ENCODE results near the gene NRIP1. TPM values are rescaled to one million over a fixed set of nuclear protein-coding genes. Genes with fewer than 3 reads are reported as not detected.
"Not testable (repeated sequence)": the region's sequence is repeated elsewhere in the genome, so short reads cannot be mapped to it uniquely, and the experiment has no call there.

Gene NRIP1
- total and polyA plus RNA-seq, 2 donors, result 22.5 to 46.7 TPM

DNA sequence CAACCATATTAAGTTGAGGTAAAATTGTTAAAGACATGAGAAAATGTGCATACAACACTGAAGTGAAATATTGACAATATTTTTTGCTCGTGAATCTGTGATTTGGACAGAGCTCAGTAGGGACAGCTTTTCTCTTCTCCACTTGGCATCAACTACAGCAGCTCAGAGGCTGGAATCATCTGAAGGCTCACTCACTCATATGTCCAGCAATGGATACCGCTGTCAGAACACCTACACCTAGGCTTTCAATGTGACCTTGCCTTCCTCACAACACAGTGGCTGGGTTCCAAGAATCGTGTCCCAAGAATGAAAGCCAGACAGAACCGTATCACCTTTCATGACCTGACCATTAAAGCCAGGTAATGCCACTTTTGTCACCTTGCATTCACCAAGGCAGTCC, 115.2 kb downstream of the NRIP1 start:
- DNase-seq (ENCODE audit: low read depth in 6 of 9, low spot score in 9 of 9), result no peak
- WGBS, result 98% methylated on average over 4 of the region's 4 CpGs
- H3K27ac ChIP-seq (ENCODE audit: low read depth in 1 of 2, low read length in 1 of 2), result no peak overlapping the region
- H3K27me3 ChIP-seq (ENCODE audit: control insufficient read depth in 2 of 2, insufficient read depth in 1 of 2, low read length in 1 of 2), result no peaks in the 10 kb centered on the region
- H3K36me3 ChIP-seq (ENCODE audit: control insufficient read depth in 2 of 2, insufficient read depth in 2 of 2, low read length in 1 of 2), result no peaks in the 10 kb centered on the region
- no peak overlapping the region for H3K4me3 ChIP-seq (ENCODE audit: low read length in 2 of 2)
- no peaks in the 10 kb centered on the region for H3K9me3 ChIP-seq (ENCODE audit: control insufficient read depth in 2 of 2, insufficient read depth in 1 of 2, low read length in 1 of 2)
- no peaks in the 10 kb centered on the region for H3K4me1 ChIP-seq (ENCODE audit: control insufficient read depth in 2 of 2, insufficient read depth in 2 of 2, low read length in 2 of 2)

DNA sequence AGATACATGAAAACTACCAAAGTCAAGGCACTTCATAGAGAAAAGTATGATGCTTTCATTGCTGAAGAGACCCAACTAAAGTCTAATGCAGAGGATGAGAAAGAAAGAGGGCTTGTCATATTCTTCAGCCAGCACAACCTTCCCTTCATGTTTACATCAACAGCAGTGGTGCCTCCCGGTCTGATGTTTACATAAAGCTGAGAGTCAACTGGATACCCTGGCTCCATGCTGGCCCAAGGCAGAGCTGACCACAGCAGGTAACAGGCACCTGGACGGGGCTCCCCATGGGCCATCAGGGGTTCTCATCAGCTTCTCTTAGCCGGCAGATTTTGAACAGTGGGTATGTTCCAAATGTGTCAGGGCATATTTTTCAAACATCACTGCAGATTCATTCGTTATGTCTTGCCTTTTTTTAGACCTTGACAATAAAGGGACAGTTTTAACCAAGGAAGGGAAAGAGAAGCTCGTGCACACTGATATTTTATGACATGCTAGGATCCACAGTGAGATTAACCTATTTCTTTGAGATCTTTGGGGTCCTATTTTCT, 117.1 kb downstream of the NRIP1 start:
- no peak for DNase-seq (ENCODE audit: low read depth in 6 of 9, low spot score in 9 of 9)
- Histone ChIP-seq H3K27ac (ENCODE audit: low read depth in 1 of 2, low read length in 1 of 2) (no peak overlapping the region), H3K4me1 (ENCODE audit: control insufficient read depth in 2 of 2, insufficient read depth in 2 of 2, low read length in 2 of 2) (no peaks in the 10 kb centered on the region), H3K36me3 (ENCODE audit: control insufficient read depth in 2 of 2, insufficient read depth in 2 of 2, low read length in 1 of 2) (no peaks in the 10 kb centered on the region), H3K9me3 (ENCODE audit: control insufficient read depth in 2 of 2, insufficient read depth in 1 of 2, low read length in 1 of 2) (no peaks in the 10 kb centered on the region), H3K27me3 (ENCODE audit: control insufficient read depth in 2 of 2, insufficient read depth in 1 of 2, low read length in 1 of 2) (no peaks in the 10 kb centered on the region), H3K4me3 (ENCODE audit: low read length in 2 of 2) (no peak overlapping the region)
- 93% methylated on average over 5 of the region's 5 CpGs for WGBS

DNA sequence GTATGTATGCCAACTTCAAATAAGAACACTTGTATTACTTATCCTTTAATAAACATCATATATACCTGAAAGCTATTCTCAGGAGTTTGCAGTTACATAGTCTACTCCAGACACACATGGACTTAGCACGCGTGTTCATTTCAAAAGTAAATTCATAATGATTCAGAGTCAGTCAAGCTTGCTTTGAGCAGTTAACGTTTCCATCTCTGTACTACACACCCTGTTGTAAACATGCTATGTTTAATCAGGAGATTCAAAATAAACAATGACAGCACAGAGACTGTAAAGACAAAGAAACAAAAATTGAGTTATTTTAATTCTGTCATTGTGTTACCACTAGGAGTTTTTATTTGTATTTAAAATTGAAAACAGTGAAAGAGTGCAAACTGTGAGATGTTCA, 119.6 kb downstream of the NRIP1 start:
- Histone ChIP-seq H3K27ac (ENCODE audit: low read depth in 1 of 2, low read length in 1 of 2) (no peak overlapping the region), H3K36me3 (ENCODE audit: control insufficient read depth in 2 of 2, insufficient read depth in 2 of 2, low read length in 1 of 2) (no peaks in the 10 kb centered on the region), H3K9me3 (ENCODE audit: control insufficient read depth in 2 of 2, insufficient read depth in 1 of 2, low read length in 1 of 2) (no peaks in the 10 kb centered on the region), H3K27me3 (ENCODE audit: control insufficient read depth in 2 of 2, insufficient read depth in 1 of 2, low read length in 1 of 2) (no peaks in the 10 kb centered on the region), H3K4me3 (ENCODE audit: low read length in 2 of 2) (no peak overlapping the region), H3K4me1 (ENCODE audit: control insufficient read depth in 2 of 2, insufficient read depth in 2 of 2, low read length in 2 of 2) (no peaks in the 10 kb centered on the region)
- WGBS, result 97% methylated on average over 3 of the region's 3 CpGs
- DNase-seq (ENCODE audit: low read depth in 6 of 9, low spot score in 9 of 9), result no peak

DNA sequence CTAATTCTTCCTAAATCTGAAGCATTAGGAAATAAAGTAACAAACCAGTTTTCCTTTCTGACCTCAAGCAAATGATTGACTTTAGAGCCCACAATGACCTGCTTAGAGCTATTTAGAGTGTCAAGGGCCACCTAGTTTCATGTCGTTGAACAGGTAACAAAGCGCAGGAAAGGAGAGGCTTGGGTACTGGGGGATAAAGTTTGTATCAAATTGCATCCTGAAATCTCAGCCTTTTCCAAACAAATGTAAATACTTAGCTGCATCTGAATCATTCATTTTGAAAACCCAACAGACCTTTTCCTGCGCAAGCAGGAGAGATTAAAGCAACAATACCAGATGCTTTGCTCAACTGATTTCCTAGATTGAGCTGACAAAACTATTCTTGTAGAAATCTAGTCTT, 121.2 kb downstream of the NRIP1 start:
- no peaks in the 10 kb centered on the region for H3K4me1 ChIP-seq (ENCODE audit: control insufficient read depth in 2 of 2, insufficient read depth in 2 of 2, low read length in 2 of 2)
- peaks cover 0 to 9% of the 10 kb centered on the region in 2 donors for H3K9me3 ChIP-seq (ENCODE audit: control insufficient read depth in 2 of 2, insufficient read depth in 1 of 2, low read length in 1 of 2)
- no peak overlapping the region for H3K27ac ChIP-seq (ENCODE audit: low read depth in 1 of 2, low read length in 1 of 2)
- 94% methylated on average over 3 of the region's 3 CpGs for WGBS
- no peaks in the 10 kb centered on the region for H3K36me3 ChIP-seq (ENCODE audit: control insufficient read depth in 2 of 2, insufficient read depth in 2 of 2, low read length in 1 of 2)
- H3K4me3 ChIP-seq (ENCODE audit: low read length in 2 of 2), result no peak overlapping the region
- no peak for DNase-seq (ENCODE audit: low read depth in 6 of 9, low spot score in 9 of 9)
- H3K27me3 ChIP-seq (ENCODE audit: control insufficient read depth in 2 of 2, insufficient read depth in 1 of 2, low read length in 1 of 2), result no peaks in the 10 kb centered on the region

DNA sequence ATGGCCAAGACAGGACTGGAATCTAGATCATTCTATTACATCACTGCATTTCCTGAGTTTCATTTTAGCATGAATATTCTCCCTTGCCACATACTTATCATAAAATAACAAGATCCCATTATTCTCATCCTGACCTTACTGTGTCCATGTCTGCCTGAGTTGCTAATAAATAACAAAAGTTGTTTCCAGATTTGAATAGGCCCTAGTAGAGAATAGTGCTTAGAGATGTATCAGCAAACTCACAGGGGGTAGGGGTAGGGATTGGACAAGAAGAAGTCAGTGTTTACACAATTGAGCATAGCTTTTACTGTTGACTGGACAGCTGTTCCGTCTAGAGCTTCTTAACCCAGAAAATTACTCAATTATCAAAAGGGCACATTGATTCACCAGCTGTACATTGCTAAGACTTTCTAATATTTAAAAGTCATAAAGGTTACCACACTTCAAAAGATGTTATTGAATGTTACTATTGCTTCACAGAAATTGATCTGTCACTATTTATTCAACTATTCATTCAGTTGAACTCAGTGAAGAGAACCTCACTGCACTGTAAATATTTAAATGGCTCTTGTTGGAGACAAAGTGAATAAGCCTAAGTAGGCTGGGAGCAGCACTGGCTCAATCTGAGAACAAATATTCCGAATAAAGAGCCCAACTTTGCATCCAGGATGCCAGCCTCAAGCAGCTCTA, 121.9 kb downstream of the NRIP1 start:
- DNase-seq (ENCODE audit: low read depth in 6 of 9, low spot score in 9 of 9), result no peak
- Histone ChIP-seq H3K4me1 (ENCODE audit: control insufficient read depth in 2 of 2, insufficient read depth in 2 of 2, low read length in 2 of 2) (no peaks in the 10 kb centered on the region), H3K36me3 (ENCODE audit: control insufficient read depth in 2 of 2, insufficient read depth in 2 of 2, low read length in 1 of 2) (no peaks in the 10 kb centered on the region), H3K27me3 (ENCODE audit: control insufficient read depth in 2 of 2, insufficient read depth in 1 of 2, low read length in 1 of 2) (no peaks in the 10 kb centered on the region), H3K4me3 (ENCODE audit: low read length in 2 of 2) (no peak overlapping the region), H3K9me3 (ENCODE audit: control insufficient read depth in 2 of 2, insufficient read depth in 1 of 2, low read length in 1 of 2) (peaks cover 0 to 9% of the 10 kb centered on the region in 2 donors), H3K27ac (ENCODE audit: low read depth in 1 of 2, low read length in 1 of 2) (no peak overlapping the region)
- WGBS, result 96% methylated on average over 2 of the region's 2 CpGs

DNA sequence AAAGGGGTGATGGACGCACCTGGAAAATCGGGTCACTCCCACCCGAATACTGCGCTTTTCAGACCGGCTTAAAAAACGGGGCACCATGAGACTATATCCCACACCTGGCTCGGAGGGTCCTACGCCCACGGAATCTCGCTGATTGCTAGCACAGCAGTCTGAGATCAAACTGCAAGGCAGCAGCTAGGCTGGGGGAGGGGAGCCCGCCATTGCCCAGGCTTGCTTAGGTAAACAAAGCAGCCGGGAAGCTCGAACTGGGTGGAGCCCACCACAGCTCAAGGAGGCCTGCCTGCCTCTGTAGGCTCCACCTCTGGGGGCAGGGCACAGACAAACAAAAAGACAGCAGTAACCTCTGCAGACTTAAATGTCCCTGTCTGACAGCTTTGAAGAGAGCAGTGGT, 137.5 kb downstream of the NRIP1 start:
- WGBS, result 94% methylated on average over 11 of the region's 13 CpGs
- H3K27me3 ChIP-seq (ENCODE audit: control insufficient read depth in 2 of 2, insufficient read depth in 1 of 2, low read length in 1 of 2); H3K4me3 ChIP-seq (ENCODE audit: low read length in 2 of 2); DNase-seq (ENCODE audit: low read depth in 6 of 9, low spot score in 9 of 9); H3K4me1 ChIP-seq (ENCODE audit: control insufficient read depth in 2 of 2, insufficient read depth in 2 of 2, low read length in 2 of 2); H3K36me3 ChIP-seq (ENCODE audit: control insufficient read depth in 2 of 2, insufficient read depth in 2 of 2, low read length in 1 of 2); H3K9me3 ChIP-seq (ENCODE audit: control insufficient read depth in 2 of 2, insufficient read depth in 1 of 2, low read length in 1 of 2); H3K27ac ChIP-seq (ENCODE audit: low read depth in 1 of 2, low read length in 1 of 2): not testable (repeated sequence)

DNA sequence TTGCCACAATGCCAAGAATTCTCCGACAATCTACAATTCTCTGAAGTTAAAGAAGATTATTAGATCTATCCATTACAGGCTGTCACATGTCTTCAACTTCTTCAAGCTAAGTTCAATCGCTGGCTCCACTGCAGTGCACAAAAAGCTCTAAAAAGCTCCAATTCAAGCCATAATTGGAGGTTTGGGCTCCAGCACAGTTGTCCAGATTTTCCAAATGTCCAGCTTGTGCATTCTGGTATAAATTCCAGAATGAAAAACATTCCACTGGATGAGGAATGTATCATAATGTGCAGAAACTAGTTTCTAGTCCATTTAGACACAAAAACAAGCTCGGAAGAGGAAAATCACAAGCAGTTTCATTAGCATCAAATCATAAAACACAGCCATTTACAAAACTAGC, 138.6 kb downstream of the NRIP1 start:
- 97% methylated on average over 3 of the region's 3 CpGs for WGBS
- no peaks in the 10 kb centered on the region for H3K36me3 ChIP-seq (ENCODE audit: control insufficient read depth in 2 of 2, insufficient read depth in 2 of 2, low read length in 1 of 2)
- H3K9me3 ChIP-seq (ENCODE audit: control insufficient read depth in 2 of 2, insufficient read depth in 1 of 2, low read length in 1 of 2), result no peaks in the 10 kb centered on the region
- H3K27me3 ChIP-seq (ENCODE audit: control insufficient read depth in 2 of 2, insufficient read depth in 1 of 2, low read length in 1 of 2), result no peaks in the 10 kb centered on the region
- no peak for DNase-seq (ENCODE audit: low read depth in 6 of 9, low spot score in 9 of 9)
- no peak overlapping the region for H3K27ac ChIP-seq (ENCODE audit: low read depth in 1 of 2, low read length in 1 of 2)
- H3K4me3 ChIP-seq (ENCODE audit: low read length in 2 of 2), result no peak overlapping the region
- H3K4me1 ChIP-seq (ENCODE audit: control insufficient read depth in 2 of 2, insufficient read depth in 2 of 2, low read length in 2 of 2), result no peaks in the 10 kb centered on the region

DNA sequence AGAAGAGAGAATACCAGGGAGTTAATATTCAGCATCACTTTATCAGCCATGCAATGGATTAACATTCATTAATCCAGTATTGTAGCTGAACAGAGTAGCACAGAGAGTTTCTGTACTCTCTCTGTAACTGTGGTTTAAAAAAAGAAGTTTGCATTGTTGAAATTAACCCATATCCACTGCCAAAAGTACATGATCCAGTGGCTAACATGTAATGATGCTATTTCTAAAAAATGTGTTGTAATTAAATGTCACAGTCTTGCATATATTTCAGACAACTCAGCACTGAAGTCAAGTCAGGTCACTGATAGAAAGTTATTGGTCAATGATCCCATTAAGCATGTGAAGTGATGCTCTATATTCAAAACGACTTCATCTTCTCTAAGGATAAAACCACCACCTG, 141.3 kb downstream of the NRIP1 start:
- 92% methylated on average over 1 of the region's 1 CpG for WGBS
- Histone ChIP-seq H3K4me3 (ENCODE audit: low read length in 2 of 2) (no peak overlapping the region), H3K27ac (ENCODE audit: low read depth in 1 of 2, low read length in 1 of 2) (no peak overlapping the region), H3K9me3 (ENCODE audit: control insufficient read depth in 2 of 2, insufficient read depth in 1 of 2, low read length in 1 of 2) (no peaks in the 10 kb centered on the region), H3K27me3 (ENCODE audit: control insufficient read depth in 2 of 2, insufficient read depth in 1 of 2, low read length in 1 of 2) (no peaks in the 10 kb centered on the region), H3K4me1 (ENCODE audit: control insufficient read depth in 2 of 2, insufficient read depth in 2 of 2, low read length in 2 of 2) (no peaks in the 10 kb centered on the region), H3K36me3 (ENCODE audit: control insufficient read depth in 2 of 2, insufficient read depth in 2 of 2, low read length in 1 of 2) (no peaks in the 10 kb centered on the region)
- DNase-seq (ENCODE audit: low read depth in 6 of 9, low spot score in 9 of 9), result no peak

DNA sequence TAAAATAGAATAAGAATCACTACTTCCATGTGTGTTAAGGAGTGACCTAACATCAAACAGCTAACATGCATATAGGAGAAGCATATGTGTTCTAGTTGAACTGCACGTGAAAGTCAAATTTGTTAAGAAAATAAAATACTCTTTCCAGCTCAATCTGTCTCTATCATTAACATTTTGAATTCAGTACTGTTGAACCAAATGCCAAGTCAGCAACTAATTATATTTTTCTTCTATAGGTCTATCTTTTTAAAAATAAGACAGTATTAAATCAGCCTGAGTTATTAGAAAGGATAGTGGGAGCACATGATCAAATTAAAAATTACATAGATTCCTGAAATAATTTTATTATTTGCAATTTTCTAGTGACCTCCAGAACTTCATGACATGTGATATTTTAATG, 141.8 kb downstream of the NRIP1 start:
- 96% methylated on average over 1 of the region's 1 CpG for WGBS
- Histone ChIP-seq H3K27ac (ENCODE audit: low read depth in 1 of 2, low read length in 1 of 2) (no peak overlapping the region), H3K4me1 (ENCODE audit: control insufficient read depth in 2 of 2, insufficient read depth in 2 of 2, low read length in 2 of 2) (no peaks in the 10 kb centered on the region), H3K27me3 (ENCODE audit: control insufficient read depth in 2 of 2, insufficient read depth in 1 of 2, low read length in 1 of 2) (no peaks in the 10 kb centered on the region), H3K36me3 (ENCODE audit: control insufficient read depth in 2 of 2, insufficient read depth in 2 of 2, low read length in 1 of 2) (no peaks in the 10 kb centered on the region), H3K9me3 (ENCODE audit: control insufficient read depth in 2 of 2, insufficient read depth in 1 of 2, low read length in 1 of 2) (no peaks in the 10 kb centered on the region), H3K4me3 (ENCODE audit: low read length in 2 of 2) (no peak overlapping the region)
- no peak for DNase-seq (ENCODE audit: low read depth in 6 of 9, low spot score in 9 of 9)
